HepG2 (cell line): ENCODE data around the gene KANSL1. TPM values are rescaled to one million over a fixed set of nuclear protein-coding genes. Genes with fewer than 3 reads are reported as not detected.

Experiments
- ATAC-seq: fragments of 200-7000 bp; cut with Tn5 transposase; 3 replicates; pipeline ENCODE4 v1.9.1; 2020; ENCODE audit warnings: mild to moderate bottlenecking, moderate library complexity
- BruUV-seq: library from RNA; stranded (reverse); fragments of 400-500 nt; replicated peaks from 2 replicates; lab custom pipeline; 2021; lab: Mats Ljungman, UMichigan
- CTCF ChIA-PET: fragments of 300-600 bp; formaldehyde crosslinking; extraction: SDS; loops from one replicate; lab custom pipeline; 2021; ENCODE audit warnings: low total read pairs, inconsistent platforms, low intra/inter-chr PET ratio; lab: Yijun Ruan, JAX
- POLR2A ChIA-PET: fragments of 350-600 bp; sonication (Branson Sonifier 250); formaldehyde crosslinking; loops from one replicate; lab custom pipeline; 2020; ENCODE audit warnings: antibody characterized with exemption, inconsistent platforms; lab: Yijun Ruan, JAX
- DNase-seq: peaks from one replicate; pipeline ENCODE4 v3.0.0-alpha.2; 2015; ENCODE audit warnings: low spot score
- FAIRE-seq: peaks from 3 replicates; lab custom pipeline; 2011; peaks lifted over from hg19 to GRCh38; lab: Jason Lieb, UNC
- H2AFZ ChIP-seq: one replicate; pipeline ENCODE4 v1.6.1; 2011; ENCODE audit warnings: low read length, inconsistent platforms
- H3K27ac ChIP-seq: fragments of 300-600 bp; 3 replicates; pipeline ENCODE4 v1.8.0; 2011; ENCODE audit warnings: mixed run types, mild to moderate bottlenecking, mixed read lengths, low read length, inconsistent platforms; ENCODE audit not compliant: insufficient read depth; ENCODE audit errors: extremely low read length
- H3K27me3 ChIP-seq, 2 experiments: fragments of 200-600 bp in 1 of 2; 2 replicates in 1 of 2; 3 replicates in 1 of 2; pipeline versions ENCODE4 v1.6.0 to v1.8.0; 2011; ENCODE audit warnings: low read length in 2 of 2, mild to moderate bottlenecking in 2 of 2, moderate library complexity in 2 of 2, inconsistent platforms in 1 of 2; ENCODE audit not compliant: insufficient read depth in 2 of 2, control insufficient read depth in 1 of 2
- H3K36me3 ChIP-seq, 2 experiments: fragments of 200-600 bp in 1 of 2; replicated peaks in 1 of 2; 2 replicates in 1 of 2; 3 replicates in 1 of 2; pipeline versions ENCODE4 v1.5.1 to v1.8.0; 2011; ENCODE audit warnings: low read length in 2 of 2, inconsistent platforms in 1 of 2; ENCODE audit not compliant: insufficient read depth in 2 of 2, control insufficient read depth in 1 of 2
- H3K4me1 ChIP-seq: 2 replicates; pipeline ENCODE4 v1.5.1; 2012; ENCODE audit warnings: low read length, inconsistent platforms; ENCODE audit not compliant: insufficient read depth
- H3K4me2 ChIP-seq: 2 replicates; pipeline ENCODE4 v1.6.0; 2011; ENCODE audit warnings: low read depth, low read length, inconsistent platforms
- H3K4me3 ChIP-seq, 3 experiments: fragments of 200-600 bp in 1 of 3; sonication (generic), shearing (Covaris generic) in 1 of 3; replicated peaks in 1 of 3; 2 replicates each; pipeline ENCODE4 v1.5.1; 2011 to 2016; ENCODE audit warnings: low read length in 3 of 3, inconsistent platforms in 2 of 3, low read depth in 2 of 3, mild to moderate bottlenecking in 2 of 3, control low read depth in 1 of 3, mixed read lengths in 1 of 3; ENCODE audit not compliant: insufficient read depth in 1 of 3
- H3K79me2 ChIP-seq: one replicate; pipeline ENCODE4 v1.6.1; 2011; ENCODE audit warnings: low read length, inconsistent platforms; ENCODE audit not compliant: insufficient read depth
- H3K9ac ChIP-seq: 2 replicates; pipeline ENCODE4 v1.6.0; 2011; ENCODE audit warnings: mild to moderate bottlenecking, low read depth, low read length, inconsistent platforms; ENCODE audit not compliant: insufficient read depth
- H3K9me3 ChIP-seq: 2 replicates; pipeline ENCODE4 v1.5.1; 2012; ENCODE audit warnings: mild to moderate bottlenecking, low read length
- H4K20me1 ChIP-seq: 2 replicates; pipeline ENCODE4 v1.6.0; 2011; ENCODE audit warnings: inconsistent platforms, mild to moderate bottlenecking, low read length, moderate library complexity; ENCODE audit not compliant: insufficient read depth
- MTERF4 ChIP-seq: sonication (generic); formaldehyde crosslinking; IDR thresholded peaks from 2 replicates; pipeline ENCODE4 v1.8.0; 2023; ENCODE audit warnings: mild to moderate bottlenecking, missing genetic modification reagents
- NR3C1 ChIP-seq: sonication (generic); formaldehyde crosslinking; IDR thresholded peaks from 2 replicates; pipeline ENCODE4 v1.4.0; 2020; ENCODE audit warnings: missing genetic modification reagents
- RBM22 ChIP-seq: fragments of 200-400 bp; formaldehyde crosslinking; optimal IDR thresholded peaks from 2 replicates; pipeline ENCODE3; 2017; ENCODE audit warnings: mild to moderate bottlenecking, low read length, moderate library complexity
- ZNF121 ChIP-seq: sonication (generic); formaldehyde crosslinking; IDR thresholded peaks from 2 replicates; pipeline ENCODE4 v1.5.0; 2020; ENCODE audit warnings: mild to moderate bottlenecking, missing genetic modification reagents
- ZNF550 ChIP-seq: sonication (generic); formaldehyde crosslinking; IDR thresholded peaks from 2 replicates; pipeline ENCODE4 v1.4.0; 2020; ENCODE audit warnings: mild to moderate bottlenecking, missing genetic modification reagents, borderline replicate concordance
- ZXDC ChIP-seq: sonication (generic); formaldehyde crosslinking; IDR thresholded peaks from 2 replicates; pipeline ENCODE4 v1.5.0; 2020; ENCODE audit warnings: mild to moderate bottlenecking, missing genetic modification reagents
- WGBS: methylation state at CpG from one replicate; pipeline ENCODE4 v1.1.6; 2017; ENCODE audit warnings: low lambda C conversion rate; 5-methylcytosine and 5-hydroxymethylcytosine counted together
- in situ Hi-C: cut with HindIII; loops from 2 replicates; pipeline ENCODE4 v1.10.0; 2017; ENCODE audit warnings: low pct_unique_long_range_greater_than_20kb; ENCODE audit not compliant: extremely low pct_ligation_motif_present
- intact Hi-C: fragments of 100-400 bp; cut with micrococcal nuclease; formaldehyde crosslinking; loops from one replicate; pipeline ENCODE4 v1.10.0; 2022; ENCODE audit not compliant: unreplicated experiment
- polyA plus RNA-seq, 8 experiments: library from polyadenylated mRNA; depleted of rRNA in 3 of 8; stranded (reverse) in 7 of 8; unstranded in 1 of 8; fragments of >200 nt; fragmentation: Illumina TruSeq in 4 of 8; extraction: Trizol in 4 of 8; gene quantifications; 2 replicates each; pipeline versions ENCODE4 v1.2.1 to v1.2.3, GENCODE V29; 2011 to 2016; ENCODE audit warnings: low read depth in 4 of 8, missing spikeins in 1 of 8, mixed read lengths in 1 of 8; ENCODE audit not compliant: insufficient read depth in 1 of 8
- total RNA-seq, 5 experiments: library from RNA; depleted of rRNA; stranded (reverse); fragments of >200 nt; fragmentation: Illumina TruSeq; extraction: Trizol; gene quantifications; 2 replicates each; pipeline ENCODE4 v1.2.3, GENCODE V29; 2016; ENCODE audit warnings: low read depth in 1 of 5

The KANSL1 gene
- total and polyA plus RNA-seq, 2 of the 13 experiments (the other 11 are each of a cell fraction or from before 2014, with no cell fraction given) = 24.0 to 59.6 TPM

- H3K4me1 ChIP-seq = no peaks in the 10 kb centered on the region
- in situ Hi-C loops = no loop called here
- peak; percentile 74 for TF ChIP-seq RBM22
- no peak for TF ChIP-seq ZXDC (CRISPR knock-in tag)
- TF ChIP-seq, all 625 proteins: peak for 1
- ChIA-PET CTCF (no interaction called here), POLR2A (no interaction called here)
- FAIRE-seq (no peak), DNase-seq (no peak), ATAC-seq (no peak)
- peaks cover 22% of the 10 kb centered on the region for H4K20me1 ChIP-seq
- H3K27ac ChIP-seq = no peak overlapping the region
- intact Hi-C loops = no loop called here
- H3K36me3 ChIP-seq = peaks cover 15 to 57% of the 10 kb centered on the region in 2 experiments
- no peaks in the 10 kb centered on the region for H3K27me3 ChIP-seq
- 90% methylated on average over 6 of the region's 6 CpGs for WGBS
- BruUV-seq = no TSS peak
- H3K4me2 ChIP-seq = no peak overlapping the region
- H3K9me3 ChIP-seq = no peaks in the 10 kb centered on the region
- H3K4me3 ChIP-seq = no peak overlapping the region
- H2AFZ ChIP-seq = no peak overlapping the region
- peaks cover 63% of the 10 kb centered on the region for H3K79me2 ChIP-seq
- no peak overlapping the region for H3K9ac ChIP-seq
These were observed 107.7 kb downstream of the KANSL1 start for GRCh38 chr17:46085522-46085921.

- Histone ChIP-seq H3K9ac (no peak overlapping the region), H2AFZ (no peak overlapping the region), H3K27ac (no peak overlapping the region), H3K79me2 (peaks cover 42% of the 10 kb centered on the region)
- in situ Hi-C loops = no loop called here
- ATAC-seq = no peak
- BruUV-seq = no TSS peak
- intact Hi-C loops = no loop called here
- TF ChIP-seq ZNF550 (CRISPR knock-in tag) = no peak
- no peak for TF ChIP-seq NR3C1 (CRISPR knock-in tag)
- no peak for TF ChIP-seq ZNF121 (CRISPR knock-in tag)
- no peak for TF ChIP-seq MTERF4
- TF ChIP-seq, all 625 proteins: peak for 0
- CTCF ChIA-PET = no interaction called here
- no peak overlapping the region for H3K4me2 ChIP-seq
- WGBS = 97% methylated on average over 2 of the region's 2 CpGs
- peaks cover 14 to 62% of the 10 kb centered on the region in 2 experiments for H3K36me3 ChIP-seq
- POLR2A ChIA-PET = no interaction called here
- H3K9me3 ChIP-seq = no peaks in the 10 kb centered on the region
- DNase-seq = no peak
- FAIRE-seq = no peak
- H3K4me3 ChIP-seq = no peak overlapping the region
- no peaks in the 10 kb centered on the region for H3K4me1 ChIP-seq
- H3K27me3 ChIP-seq = no peaks in the 10 kb centered on the region
- H4K20me1 ChIP-seq = peaks cover 20% of the 10 kb centered on the region
These were observed 111.0 kb downstream of the KANSL1 start for GRCh38 chr17:46082257-46082656.
